Astrocyte of the spinal cord (primary cell): Measurements from ENCODE around the gene RPS27L.
A peak's percentile ranks its signal among the peaks of the same experiment; 100 is the strongest.

Experiments used
- DNase-seq: peaks from one replicate; pipeline ENCODE4 v3.0.0; 2011; ENCODE audit warnings: low read depth, low spot score
- H3K4me3 ChIP-seq: 2 replicates; pipeline ENCODE4 v1.5.1; 2011; ENCODE audit warnings: low read depth, mild to moderate bottlenecking, low read length, moderate library complexity
- CTCF ChIP-seq: IDR thresholded peaks from 2 replicates; pipeline ENCODE4 v1.5.1; 2012; ENCODE audit warnings: low read depth, mild to moderate bottlenecking, low read length, inconsistent platforms
- in situ Hi-C: cut with HindIII; loops from 2 replicates; pipeline ENCODE4 v1.10.0; 2017; ENCODE audit warnings: low sequenced_read_pairs

Gene RPS27L

GRCh38 chr15:63160638-63161037 lies 3.4 kb upstream of the RPS27L start:
- in situ Hi-C loops, result no loop called here
- TF ChIP-seq CTCF, result no peak

GRCh38 chr15:63157891-63158431 lies 684 bp upstream of the RPS27L start:
- peak; percentile 20 for TF ChIP-seq CTCF
- peak; percentile 85 for DNase-seq
- in situ Hi-C loops, result no loop called here
- peak overlapping the region; percentile 78 for H3K4me3 ChIP-seq

More at GRCh38 chr15:63160638-63161037, 3.4 kb upstream of the RPS27L start:
- no peak for DNase-seq
- H3K4me3 ChIP-seq, result no peak overlapping the region

GRCh38 chr15:63156755-63157117 lies 541 bp downstream of the RPS27L start:
- DNase-seq, result peak; percentile 48
- no peak for TF ChIP-seq CTCF
- H3K4me3 ChIP-seq, result peak overlapping the region; percentile 78
- in situ Hi-C loops, result no loop called here

- TF ChIP-seq CTCF, result no peak
- in situ Hi-C loops, result no loop called here
- peak; percentile 29 for DNase-seq
- peak overlapping the region; percentile 78 for H3K4me3 ChIP-seq
These were observed 1.1 kb downstream of the RPS27L start for GRCh38 chr15:63156086-63156710.

GRCh38 chr15:63155486-63155885 lies 1.8 kb downstream of the RPS27L start:
- no peak for DNase-seq
- no peak for TF ChIP-seq CTCF
- H3K4me3 ChIP-seq, result peak overlapping the region; percentile 78
- in situ Hi-C loops, result no loop called here

- no peak for DNase-seq
- in situ Hi-C loops, result no loop called here
- no peak overlapping the region for H3K4me3 ChIP-seq
- TF ChIP-seq CTCF, result no peak
These were observed 5.6 kb downstream of the RPS27L start for GRCh38 chr15:63151665-63152064.
